GM12878 (cell line): ENCODE data around the gene RYR2. TPM values are rescaled to one million over a fixed set of nuclear protein-coding genes. Genes with fewer than 3 reads are reported as not detected.

ENCODE experiments used
- microRNA-seq: library from miRNA; unstranded; fragments of <30 nt; microRNA quantifications from one replicate; pipeline ENCODE4, GENCODE V29; 2018
- polyA plus RNA-seq, 11 experiments: library from polyadenylated mRNA; depleted of rRNA in 4 of 11; unstranded in 6 of 11; stranded (reverse) in 5 of 11; fragments of >200 nt; fragmentation: Nextera tagmentation in 4 of 11; fragmentation: Illumina TruSeq in 1 of 11; extraction: Ambion mirVana in 4 of 11; extraction: Trizol in 1 of 11; gene quantifications; 1 replicate in 1 of 11; 2 replicates in 10 of 11; pipeline versions ENCODE4 v1.2.1 to v1.2.3, GENCODE V29; 2011 to 2016; ENCODE audit warnings: inconsistent platforms in 2 of 11, missing spikeins in 2 of 11, low read depth in 1 of 11
- small RNA-seq: library from RNA; depleted of rRNA; stranded (forward); fragments of <200 nt; gene quantifications from one replicate; pipeline ENCODE3, GENCODE V24; 2014
- total RNA-seq, 4 experiments: library from RNA; depleted of rRNA in 3 of 4; stranded (reverse); fragments of >200 nt in 3 of 4; fragmentation: Illumina TruSeq in 1 of 4; extraction: Trizol in 1 of 4; gene quantifications; 2 replicates each; pipeline versions ENCODE4 v1.2.1 to v1.2.3, GENCODE V29; 2013 to 2021

RYR2 gene
- total and polyA plus RNA-seq, 10 of the 15 experiments (the other 5 are each of a cell fraction or from before 2014, with no cell fraction given) = 0.01 to 0.04 TPM; not detected in 8

Small RNA genes lying within 50 kb of the gene (microRNA-seq; reads per million reads assigned to microRNA genes)
- not detected for gene MIR4428

Small RNA genes lying within 50 kb of the gene (small RNA-seq; reads per million reads assigned to genes)
- not detected for gene MIR4428
- not detected for gene RF00402

Other genes with a start within 250 kb of the RYR2 start
- gene MTR, start 246.9 kb upstream of the RYR2 start, total RNA-seq (2014; rRNA removed) = 21.8 and 23.9 TPM in 2 replicates
- 22.5 and 24.0 TPM in 2 replicates for gene MTR, start 246.9 kb upstream of the RYR2 start, total RNA-seq (2014; rRNA removed; fragmentation: Illumina TruSeq; extraction: Trizol)
- gene MTR, start 246.9 kb upstream of the RYR2 start, total RNA-seq (2021) = 38.7 TPM in 2 replicates
- 29.1 and 43.0 TPM in 2 replicates for gene MTR, start 246.9 kb upstream of the RYR2 start, polyA plus RNA-seq (2011; rRNA removed)
- gene MTR, start 246.9 kb upstream of the RYR2 start, polyA plus RNA-seq (2014; fragmentation: Illumina TruSeq; extraction: Trizol) = 13.8 and 16.5 TPM in 2 replicates
- 1 to 10 TPM; 2.4 to 5.3 TPM for gene MTR, start 246.9 kb upstream of the RYR2 start, polyA plus RNA-seq (2014; fragmentation: Nextera tagmentation; extraction: Ambion mirVana)
- gene MTR, start 246.9 kb upstream of the RYR2 start, polyA plus RNA-seq (2014; rRNA removed) = 12.2 and 14.2 TPM in 2 replicates
- gene MTR, start 246.9 kb upstream of the RYR2 start, polyA plus RNA-seq (2016; fragmentation: Nextera tagmentation; extraction: Ambion mirVana) = 10 to 100 TPM; 13.6 to 18.8 TPM
- gene MT1HL1, start 37.7 kb upstream of the RYR2 start, total RNA-seq (2014; rRNA removed) = not detected in 2 replicates
- gene MT1HL1, start 37.7 kb upstream of the RYR2 start, total RNA-seq (2014; rRNA removed; fragmentation: Illumina TruSeq; extraction: Trizol) = not detected in 2 replicates
- gene MT1HL1, start 37.7 kb upstream of the RYR2 start, total RNA-seq (2021) = not detected in 2 replicates
- not detected in 2 replicates for gene MT1HL1, start 37.7 kb upstream of the RYR2 start, polyA plus RNA-seq (2011; rRNA removed)
- gene MT1HL1, start 37.7 kb upstream of the RYR2 start, polyA plus RNA-seq (2014; fragmentation: Illumina TruSeq; extraction: Trizol) = not detected in 2 replicates
- not detected for gene MT1HL1, start 37.7 kb upstream of the RYR2 start, polyA plus RNA-seq (2014; fragmentation: Nextera tagmentation; extraction: Ambion mirVana)
- gene MT1HL1, start 37.7 kb upstream of the RYR2 start, polyA plus RNA-seq (2014; rRNA removed) = not detected in 2 replicates
- gene MT1HL1, start 37.7 kb upstream of the RYR2 start, polyA plus RNA-seq (2016; fragmentation: Nextera tagmentation; extraction: Ambion mirVana) = not detected